GM10847 (cell line): ENCODE measurements around the gene ZFAND2B.

Experiments
- POLR2A ChIP-seq: IDR thresholded peaks from 2 replicates; pipeline ENCODE4 v1.6.1; 2011; ENCODE audit not compliant: insufficient read length; ENCODE audit errors: extremely low read depth

ZFAND2B gene

GRCh38 chr2:219206328-219207133 is at the start of gene ZFAND2B:
Gene ZFAND2B, plus strand, starts transcription at chr2:219206782. Its CDS starts 206 bp downstream, at chr2:219206988.
- peak; percentile 98 for TF ChIP-seq POLR2A

- TF ChIP-seq POLR2A: no peak
Observed at GRCh38 chr2:219157396-219157795, 49.2 kb upstream of the ZFAND2B start.

GRCh38 chr2:219158025-219158424 is 48.6 kb upstream of the ZFAND2B start:
- TF ChIP-seq POLR2A: no peak

GRCh38 chr2:219158586-219158985 is 48.0 kb upstream of the ZFAND2B start:
- no peak for TF ChIP-seq POLR2A

- TF ChIP-seq POLR2A: no peak
Observed at GRCh38 chr2:219159771-219160185, 46.8 kb upstream of the ZFAND2B start.

GRCh38 chr2:219160186-219161017 is 46.2 kb upstream of the ZFAND2B start, which contains the start of gene NHEJ1:
Gene NHEJ1, minus strand, starts transcription at chr2:219160815. Its CDS starts 2,453 bp downstream, at chr2:219158362.
- peak; percentile 73 for TF ChIP-seq POLR2A

GRCh38 chr2:219161097-219161496 is 45.5 kb upstream of the ZFAND2B start:
- TF ChIP-seq POLR2A: no peak

- no peak for TF ChIP-seq POLR2A
Observed at GRCh38 chr2:219163156-219163555, 43.4 kb upstream of the ZFAND2B start.

- TF ChIP-seq POLR2A: no peak
Observed at GRCh38 chr2:219165058-219165911, 41.3 kb upstream of the ZFAND2B start.

- no peak for TF ChIP-seq POLR2A
Observed at GRCh38 chr2:219167997-219168396, 38.6 kb upstream of the ZFAND2B start.

GRCh38 chr2:219168526-219168925 is 38.1 kb upstream of the ZFAND2B start:
- TF ChIP-seq POLR2A: no peak

GRCh38 chr2:219168932-219169331 is 37.6 kb upstream of the ZFAND2B start:
- TF ChIP-seq POLR2A: no peak

- no peak for TF ChIP-seq POLR2A
Observed at GRCh38 chr2:219169930-219170654, 36.5 kb upstream of the ZFAND2B start, which contains the start of gene SLC23A3. Gene SLC23A3, minus strand, starts transcription at chr2:219170029. Its CDS starts 45 bp downstream, at chr2:219169984.

GRCh38 chr2:219171231-219171651 is 35.3 kb upstream of the ZFAND2B start:
- TF ChIP-seq POLR2A: no peak
